Endothelial cell (in vitro differentiated cells): ENCODE data around the gene PRKCA. TPM values are rescaled to one million over a fixed set of nuclear protein-coding genes. Genes with fewer than 3 reads are reported as not detected.

Source experiments
- DNase-seq: peaks from one replicate; pipeline ENCODE4 v3.0.0; 2021; ENCODE audit warnings: low spot score
- H3K27ac Mint-ChIP-seq: one replicate; pipeline ENCODE4 v1.8.0; 2021; ENCODE audit warnings: mixed read lengths, inconsistent platforms; ENCODE audit not compliant: unreplicated experiment
- H3K27me3 Mint-ChIP-seq: one replicate; pipeline ENCODE4 v1.8.0; 2021; ENCODE audit warnings: mild to moderate bottlenecking, moderate library complexity, mixed read lengths, inconsistent platforms; ENCODE audit not compliant: unreplicated experiment
- H3K36me3 Mint-ChIP-seq: one replicate; pipeline ENCODE4 v1.8.0; 2021; ENCODE audit warnings: mild to moderate bottlenecking, low read depth, mixed read lengths, inconsistent platforms; ENCODE audit not compliant: unreplicated experiment
- H3K4me1 Mint-ChIP-seq: one replicate; pipeline ENCODE4 v1.8.0; 2021; ENCODE audit warnings: mild to moderate bottlenecking, mixed read lengths, inconsistent platforms; ENCODE audit not compliant: unreplicated experiment
- H3K4me3 Mint-ChIP-seq: one replicate; pipeline ENCODE4 v1.8.0; 2021; ENCODE audit warnings: mild to moderate bottlenecking, mixed read lengths, inconsistent platforms; ENCODE audit not compliant: unreplicated experiment
- H3K9me3 Mint-ChIP-seq: one replicate; pipeline ENCODE4 v1.8.0; 2021; ENCODE audit warnings: mixed read lengths, inconsistent platforms; ENCODE audit not compliant: unreplicated experiment
- CTCF ChIP-seq: fragments of 200-600 bp; sonication (generic); IDR thresholded peaks from one replicate; pipeline ENCODE4 v1.5.0; 2021; ENCODE audit warnings: antibody characterized with exemption; ENCODE audit not compliant: unreplicated experiment
- total RNA-seq: library from RNA; stranded (reverse); fragmentation: NEBNext Ultra II Directional; extraction: Animal tissue kit (Norgen Biotek cat#: 25700); gene quantifications from one replicate; pipeline ENCODE4 v1.2.1, GENCODE V29; 2021; ENCODE audit not compliant: unreplicated experiment

The PRKCA gene
- total RNA-seq, 1 donor from 2014 or later, result 2.1 TPM

GRCh38 chr17:66417300-66417719 is 114.9 kb downstream of the PRKCA start:
- DNase-seq, result no peak
- Mint-ChIP-seq H3K4me1 (peaks cover 9% of the 10 kb centered on the region), H3K27ac (no peak overlapping the region), H3K4me3 (no peak overlapping the region), H3K36me3 (no peaks in the 10 kb centered on the region), H3K9me3 (no peaks in the 10 kb centered on the region), H3K27me3 (no peaks in the 10 kb centered on the region)
- no peak for TF ChIP-seq CTCF

- H3K27me3 Mint-ChIP-seq, result no peaks in the 10 kb centered on the region
- H3K4me1 Mint-ChIP-seq, result peaks cover 4% of the 10 kb centered on the region
- H3K36me3 Mint-ChIP-seq, result peaks cover 2% of the 10 kb centered on the region
- H3K27ac Mint-ChIP-seq, result no peak overlapping the region
- DNase-seq, result no peak
- no peak for TF ChIP-seq CTCF
- H3K4me3 Mint-ChIP-seq, result no peak overlapping the region
- H3K9me3 Mint-ChIP-seq, result no peaks in the 10 kb centered on the region
These were observed 118.6 kb downstream of the PRKCA start for GRCh38 chr17:66420961-66421371.

- Mint-ChIP-seq H3K36me3 (peaks cover 6% of the 10 kb centered on the region), H3K4me3 (no peak overlapping the region), H3K9me3 (no peaks in the 10 kb centered on the region), H3K4me1 (no peaks in the 10 kb centered on the region), H3K27ac (no peak overlapping the region), H3K27me3 (no peaks in the 10 kb centered on the region)
- no peak for TF ChIP-seq CTCF
- no peak for DNase-seq
These were observed 119.8 kb downstream of the PRKCA start for GRCh38 chr17:66422186-66422585.

- no peak for TF ChIP-seq CTCF
- Mint-ChIP-seq H3K27ac (no peak overlapping the region), H3K4me1 (no peaks in the 10 kb centered on the region), H3K4me3 (no peak overlapping the region), H3K27me3 (no peaks in the 10 kb centered on the region), H3K36me3 (peaks cover 6% of the 10 kb centered on the region), H3K9me3 (no peaks in the 10 kb centered on the region)
- DNase-seq, result no peak
These were observed 120.9 kb downstream of the PRKCA start for GRCh38 chr17:66423056-66423955.

DNA sequence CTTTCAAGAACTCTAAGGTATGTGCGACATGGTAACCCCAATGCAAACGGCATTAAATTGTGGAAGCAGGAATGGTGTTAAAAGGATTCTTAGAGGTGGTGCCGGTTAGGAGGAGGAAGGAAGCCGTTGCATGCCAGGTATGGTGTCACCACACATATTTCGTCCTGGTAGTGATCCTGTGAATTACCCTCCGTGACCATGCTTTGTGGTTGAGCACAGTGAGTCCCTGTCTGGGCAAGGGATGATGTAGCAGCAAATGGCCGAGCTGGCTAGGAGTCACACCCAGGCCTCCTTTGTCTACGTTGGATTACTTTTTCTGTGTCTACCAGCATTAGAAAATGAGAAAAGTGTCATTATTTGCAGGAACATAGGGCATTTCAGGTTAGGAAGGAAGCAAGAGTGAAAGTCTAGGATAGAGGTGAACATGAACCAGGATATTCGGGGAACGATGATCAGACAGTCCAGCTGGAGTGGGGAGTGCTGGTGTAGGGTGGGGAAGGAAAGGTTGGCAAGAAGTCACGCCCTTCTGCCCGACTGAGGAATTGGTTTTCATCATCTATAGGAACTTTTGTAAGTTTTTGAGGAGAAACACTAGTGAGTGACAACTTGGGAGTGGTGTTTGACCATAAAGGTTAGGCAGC is 123.5 kb downstream of the PRKCA start:
- no peak for DNase-seq
- H3K4me1 Mint-ChIP-seq, result no peaks in the 10 kb centered on the region
- peaks cover 6% of the 10 kb centered on the region for H3K36me3 Mint-ChIP-seq
- H3K4me3 Mint-ChIP-seq, result no peak overlapping the region
- H3K9me3 Mint-ChIP-seq, result no peaks in the 10 kb centered on the region
- H3K27ac Mint-ChIP-seq, result no peak overlapping the region
- TF ChIP-seq CTCF, result no peak
- no peaks in the 10 kb centered on the region for H3K27me3 Mint-ChIP-seq
